ENCODE data around the gene C15orf62.

DNA sequence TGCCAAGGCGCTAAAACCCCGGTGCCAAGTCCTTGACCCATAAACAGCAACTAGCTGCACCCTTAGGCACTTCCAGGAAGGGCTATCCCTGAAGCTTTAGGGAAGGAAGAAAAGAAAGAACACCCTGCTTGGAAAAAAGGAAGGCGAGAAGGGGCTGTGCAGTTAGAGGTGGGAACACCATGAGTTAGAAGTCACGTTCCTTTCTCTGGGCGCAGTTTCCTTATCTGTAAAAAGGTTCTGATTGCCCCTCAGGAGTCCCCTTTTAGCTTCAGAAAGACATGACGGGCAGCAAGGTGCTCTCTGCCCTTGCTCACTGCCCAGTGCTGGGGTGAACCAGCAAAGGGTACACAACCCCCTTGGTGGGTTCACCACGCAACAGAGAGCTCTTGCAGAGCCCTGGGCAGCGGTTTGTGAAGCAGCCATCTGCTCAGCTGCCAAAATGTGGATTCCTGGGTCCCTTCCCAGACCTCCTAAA, 5.1 kb upstream of the C15orf62 start:
- TF ChIP-seq, protein P1, sequence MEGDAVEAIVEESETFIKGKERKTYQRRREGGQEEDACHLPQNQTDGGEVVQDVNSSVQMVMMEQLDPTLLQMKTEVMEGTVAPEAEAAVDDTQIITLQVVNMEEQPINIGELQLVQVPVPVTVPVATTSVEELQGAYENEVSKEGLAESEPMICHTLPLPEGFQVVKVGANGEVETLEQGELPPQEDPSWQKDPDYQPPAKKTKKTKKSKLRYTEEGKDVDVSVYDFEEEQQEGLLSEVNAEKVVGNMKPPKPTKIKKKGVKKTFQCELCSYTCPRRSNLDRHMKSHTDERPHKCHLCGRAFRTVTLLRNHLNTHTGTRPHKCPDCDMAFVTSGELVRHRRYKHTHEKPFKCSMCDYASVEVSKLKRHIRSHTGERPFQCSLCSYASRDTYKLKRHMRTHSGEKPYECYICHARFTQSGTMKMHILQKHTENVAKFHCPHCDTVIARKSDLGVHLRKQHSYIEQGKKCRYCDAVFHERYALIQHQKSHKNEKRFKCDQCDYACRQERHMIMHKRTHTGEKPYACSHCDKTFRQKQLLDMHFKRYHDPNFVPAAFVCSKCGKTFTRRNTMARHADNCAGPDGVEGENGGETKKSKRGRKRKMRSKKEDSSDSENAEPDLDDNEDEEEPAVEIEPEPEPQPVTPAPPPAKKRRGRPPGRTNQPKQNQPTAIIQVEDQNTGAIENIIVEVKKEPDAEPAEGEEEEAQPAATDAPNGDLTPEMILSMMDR (IDR thresholded peaks at IDR 0.05) = no peak
- no peak for TF ChIP-seq POLR2A (IDR thresholded peaks at IDR 0.05)

Measured in heart left ventricle (tissue), 13 donors.